Skin epidermis (tissue), 12 donors: ENCODE data around the gene HS6ST3.

Source experiments
- H3K27ac ChIP-seq, 21 experiments: fragments of 200-600 bp; sonication (generic) in 11 of 21; one replicate each; pipeline ENCODE4 v1.5.0; 2020; ENCODE audit warnings: mild to moderate bottlenecking in 3 of 21, inconsistent platforms in 2 of 21, moderate library complexity in 2 of 21
- H3K4me3 ChIP-seq, 7 experiments: fragments of 200-600 bp; sonication (generic) in 2 of 7; one replicate each; pipeline ENCODE4 v1.5.0; 2020; ENCODE audit warnings: inconsistent platforms in 2 of 7, mild to moderate bottlenecking in 2 of 7, moderate library complexity in 1 of 7

Gene HS6ST3

GRCh38 chr13:96403651-96404050 lies 313.7 kb downstream of the HS6ST3 start:
- Histone ChIP-seq H3K27ac (no peak overlapping the region), H3K4me3 (no peak overlapping the region)

- H3K27ac ChIP-seq = no peak overlapping the region
- H3K4me3 ChIP-seq = no peak overlapping the region
Measured at GRCh38 chr13:96415831-96416385, 326.0 kb downstream of the HS6ST3 start.

GRCh38 chr13:96417939-96418685 lies 328.2 kb downstream of the HS6ST3 start:
- no peak overlapping the region for H3K4me3 ChIP-seq
- no peak overlapping the region for H3K27ac ChIP-seq

- no peak overlapping the region for H3K4me3 ChIP-seq
- no peak overlapping the region for H3K27ac ChIP-seq
Measured at GRCh38 chr13:96421314-96421713, 331.4 kb downstream of the HS6ST3 start.

- H3K27ac ChIP-seq = no peak overlapping the region
Measured at GRCh38 chr13:96422002-96422401, 332.1 kb downstream of the HS6ST3 start.

GRCh38 chr13:96426167-96426566 lies 336.3 kb downstream of the HS6ST3 start:
- H3K4me3 ChIP-seq = no peak overlapping the region

More at GRCh38 chr13:96422002-96422401, 332.1 kb downstream of the HS6ST3 start:
- H3K4me3 ChIP-seq = no peak overlapping the region

GRCh38 chr13:96428911-96429310 lies 339.0 kb downstream of the HS6ST3 start:
- Histone ChIP-seq H3K4me3 (no peak overlapping the region), H3K27ac (no peak overlapping the region)

More at GRCh38 chr13:96426167-96426566, 336.3 kb downstream of the HS6ST3 start:
- no peak overlapping the region for H3K27ac ChIP-seq

DNA sequence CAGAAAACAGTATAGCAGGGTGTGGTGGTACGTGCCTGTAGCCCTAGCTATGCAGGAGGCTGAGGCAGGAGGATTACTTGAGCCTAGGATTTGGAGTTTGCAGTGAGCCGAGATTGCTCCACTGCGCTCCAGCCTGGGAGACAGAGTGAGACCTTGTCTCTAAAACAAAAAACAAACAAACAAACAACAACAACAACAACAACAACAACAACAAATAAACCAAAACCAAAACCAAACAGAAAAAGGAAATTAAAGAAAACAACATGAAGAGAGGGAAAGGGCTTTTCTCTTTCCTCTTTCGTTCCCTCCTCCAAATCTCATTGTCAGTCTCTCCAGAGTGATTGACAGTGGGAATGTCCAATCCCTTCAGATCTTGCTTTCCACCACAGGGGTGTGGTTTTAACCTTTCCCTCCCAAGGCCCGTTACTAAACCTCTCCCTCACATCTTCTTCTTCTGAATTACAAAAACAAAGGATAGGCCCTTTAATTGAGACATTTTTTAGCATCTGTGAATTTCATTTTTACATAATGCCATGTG lies 341.2 kb downstream of the HS6ST3 start:
- H3K27ac ChIP-seq = no peak overlapping the region
- H3K4me3 ChIP-seq = no peak overlapping the region

GRCh38 chr13:96444676-96445075 lies 354.8 kb downstream of the HS6ST3 start:
- Histone ChIP-seq H3K27ac (no peak overlapping the region), H3K4me3 (no peak overlapping the region)

GRCh38 chr13:96449920-96450319 lies 360.0 kb downstream of the HS6ST3 start:
- H3K27ac ChIP-seq = no peak overlapping the region

GRCh38 chr13:96450326-96451020 lies 360.6 kb downstream of the HS6ST3 start:
- H3K27ac ChIP-seq = no peak overlapping the region
- no peak overlapping the region for H3K4me3 ChIP-seq

More at GRCh38 chr13:96449920-96450319, 360.0 kb downstream of the HS6ST3 start:
- H3K4me3 ChIP-seq = no peak overlapping the region

- H3K4me3 ChIP-seq = no peak overlapping the region
- no peak overlapping the region for H3K27ac ChIP-seq
Measured at GRCh38 chr13:96454466-96454865, 364.6 kb downstream of the HS6ST3 start.

DNA sequence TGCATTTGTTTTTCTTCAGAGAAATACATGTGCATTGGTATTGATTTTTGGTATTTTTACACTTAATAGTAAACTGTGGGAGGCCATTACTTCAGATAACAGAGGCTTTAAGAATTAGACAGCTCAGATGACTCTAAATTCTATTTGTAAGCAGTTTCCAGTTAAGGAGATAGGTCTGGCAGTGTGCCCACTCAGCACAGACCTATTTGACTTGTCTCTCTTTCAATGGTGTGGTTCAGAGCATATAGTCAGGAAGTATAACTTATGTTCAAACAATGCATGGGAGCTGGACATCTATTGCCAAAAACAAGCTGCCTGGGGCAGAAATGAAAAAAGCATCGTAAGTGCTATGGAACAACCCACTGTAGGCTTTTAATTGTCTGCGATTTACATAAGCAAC lies 370.7 kb downstream of the HS6ST3 start:
- Histone ChIP-seq H3K27ac (no peak overlapping the region), H3K4me3 (no peak overlapping the region)

GRCh38 chr13:96473526-96474180 lies 383.7 kb downstream of the HS6ST3 start:
- no peak overlapping the region for H3K27ac ChIP-seq
- no peak overlapping the region for H3K4me3 ChIP-seq

DNA sequence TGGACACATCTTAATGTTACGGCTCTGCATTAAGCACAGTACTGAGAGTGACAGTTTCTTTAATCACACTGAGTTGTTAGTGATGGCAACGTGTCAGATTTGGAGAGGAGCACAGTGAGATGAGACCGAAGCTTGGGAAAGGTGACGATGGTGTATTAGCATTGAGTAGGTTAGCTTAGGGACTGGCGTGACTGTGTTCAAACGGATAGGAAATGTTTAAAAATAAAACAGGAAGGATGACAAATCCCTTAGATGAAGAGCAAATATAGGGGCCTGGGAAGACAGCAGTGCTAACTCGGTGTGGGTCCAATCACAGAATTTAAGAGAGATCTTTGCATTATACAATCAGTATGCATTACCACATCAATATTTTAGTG lies 384.3 kb downstream of the HS6ST3 start:
- no peak overlapping the region for H3K4me3 ChIP-seq
- no peak overlapping the region for H3K27ac ChIP-seq

DNA sequence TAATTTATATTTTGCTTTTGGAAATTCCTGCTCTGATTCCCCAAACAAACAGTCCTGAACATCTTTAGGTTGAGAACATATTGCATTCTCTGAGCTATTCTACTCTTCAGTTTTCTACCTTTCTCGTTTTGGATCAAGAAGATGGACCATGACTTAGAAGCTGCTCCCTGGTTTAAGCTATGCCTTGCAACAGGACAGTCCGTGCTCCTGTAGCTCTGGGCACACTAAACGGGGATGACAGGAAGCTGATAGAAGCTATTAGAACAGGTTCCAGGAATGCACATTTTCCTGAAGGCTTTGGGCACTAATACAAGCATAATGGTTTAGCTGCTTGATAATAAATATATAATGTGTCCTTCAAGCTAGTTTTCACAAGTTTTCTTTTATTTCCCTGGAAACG lies 385.2 kb downstream of the HS6ST3 start:
- no peak overlapping the region for H3K4me3 ChIP-seq

GRCh38 chr13:96481482-96481881 lies 391.6 kb downstream of the HS6ST3 start:
- Histone ChIP-seq H3K4me3 (no peak overlapping the region), H3K27ac (no peak overlapping the region)

More for the DNA sequence above, 385.2 kb downstream of the HS6ST3 start:
- no peak overlapping the region for H3K27ac ChIP-seq

GRCh38 chr13:96490496-96490989 lies 400.6 kb downstream of the HS6ST3 start:
- Histone ChIP-seq H3K27ac (no peak overlapping the region), H3K4me3 (no peak overlapping the region)

DNA sequence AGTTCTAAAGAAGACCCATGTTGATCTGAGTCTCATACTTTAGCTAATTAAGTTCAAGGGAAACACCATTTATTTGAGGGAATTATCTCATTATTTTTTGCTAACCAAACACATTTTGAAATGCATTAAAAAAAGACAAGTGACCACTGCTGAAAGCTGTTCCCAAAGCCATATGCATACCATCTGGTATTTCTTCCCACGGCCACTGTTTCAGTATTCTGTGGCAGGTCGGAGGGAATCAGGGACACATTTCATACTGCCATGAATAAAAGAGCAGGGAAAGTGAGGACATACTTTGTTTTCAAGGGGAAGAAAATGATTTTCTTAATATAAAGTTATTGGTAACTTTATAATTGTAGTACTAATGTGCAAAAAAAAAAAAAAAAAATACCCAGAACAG lies 401.2 kb downstream of the HS6ST3 start:
- H3K4me3 ChIP-seq = no peak overlapping the region
- H3K27ac ChIP-seq = no peak overlapping the region

DNA sequence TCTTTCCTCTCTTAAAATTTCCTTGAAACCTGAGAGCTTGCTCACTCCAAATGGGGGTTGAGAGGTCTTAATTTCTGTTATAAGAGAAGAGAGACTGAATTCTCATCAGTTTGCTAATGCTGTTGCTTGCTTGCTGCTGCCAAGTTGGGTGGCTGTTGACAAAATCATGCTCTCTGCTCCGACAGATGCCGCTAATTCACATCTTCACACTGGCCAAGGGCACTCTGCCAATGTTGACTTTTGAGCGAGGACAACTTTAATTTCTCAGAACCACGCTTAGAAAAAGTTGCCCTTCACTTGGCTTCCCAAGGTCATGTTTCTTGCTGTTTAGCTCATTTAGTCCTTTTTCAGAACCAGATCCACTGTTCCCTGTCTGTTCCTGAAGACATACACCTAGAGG lies 402.9 kb downstream of the HS6ST3 start:
- Histone ChIP-seq H3K4me3 (no peak overlapping the region), H3K27ac (no peak overlapping the region)
